ENCODE measurements around the gene NRXN2. TPM values are rescaled to one million over a fixed set of nuclear protein-coding genes. Genes with fewer than 3 reads are reported as not detected.

Gene NRXN2
- total and polyA plus RNA-seq, 2 of the 13 experiments (the other 11 are each of a cell fraction or from before 2014, with no cell fraction given), result not detected

GRCh38 chr11:64629103-64629502 is 93.9 kb downstream of the NRXN2 start:
- Histone ChIP-seq H3K4me3 (replicated peaks in 1 of 3; ENCODE audit: insufficient read depth in 1 of 3, low read depth in 2 of 3, low read length in 3 of 3) (no peak overlapping the region), H4K20me1 (ENCODE audit: insufficient read depth, low read length) (no peaks in the 10 kb centered on the region), H3K79me2 (ENCODE audit: insufficient read depth, low read length) (no peaks in the 10 kb centered on the region), H2AFZ (ENCODE audit: low read length) (no peak overlapping the region), H3K27me3 (ENCODE audit: control insufficient read depth in 1 of 2, insufficient read depth in 2 of 2, low read length in 2 of 2) (peaks cover 11 to 56% of the 10 kb centered on the region in 2 experiments), H3K9me3 (ENCODE audit: low read length) (no peaks in the 10 kb centered on the region), H3K9ac (ENCODE audit: insufficient read depth, low read depth, low read length) (no peak overlapping the region), H3K4me2 (ENCODE audit: low read depth, low read length) (no peak overlapping the region), H3K4me1 (ENCODE audit: insufficient read depth, low read length) (0 out of 2 replicates have a peak, but pooled peaks cover 4% of the 10 kb centered on the region), H3K36me3 (replicated peaks in 1 of 2; ENCODE audit: control insufficient read depth in 1 of 2, insufficient read depth in 2 of 2, low read length in 2 of 2) (no peaks in the 10 kb centered on the region), H3K27ac (ENCODE audit: extremely low read length, insufficient read depth, low read length) (no peak overlapping the region)
- ChIA-PET POLR2A (no interaction called here), CTCF (ENCODE audit: low intra/inter-chr PET ratio, low total read pairs) (no interaction called here)
- in situ Hi-C loops (cut with HindIII; ENCODE audit: extremely low pct_ligation_motif_present, low pct_unique_long_range_greater_than_20kb) (no loop called here), intact Hi-C loops (cut with micrococcal nuclease; ENCODE audit: unreplicated experiment) (no loop called here)
- DNase-seq (ENCODE audit: low spot score) (no peak), FAIRE-seq (no peak), ATAC-seq (no peak)
- WGBS (ENCODE audit: low lambda C conversion rate), result 9% methylated on average over 5 of the region's 6 CpGs
- no TSS peak for BruUV-seq (replicated peaks)
- TF ChIP-seq HNRNPUL1 (IDR thresholded peaks at IDR 0.05; ENCODE audit: low read depth, low read length) (no peak), TARDBP (CRISPR knock-in tag; IDR thresholded peaks at IDR 0.05) (no peak), ZNF264 (CRISPR knock-in tag; IDR thresholded peaks at IDR 0.05) (no peak), HIVEP1 (CRISPR knock-in tag; IDR thresholded peaks at IDR 0.05) (no peak), HOXD1 (CRISPR knock-in tag; IDR thresholded peaks at IDR 0.05) (no peak), CBFB (CRISPR knock-in tag; IDR thresholded peaks at IDR 0.05) (no peak), ZNF33A (CRISPR knock-in tag; IDR thresholded peaks at IDR 0.05; ENCODE audit: borderline replicate concordance) (no peak), ZNF362 (CRISPR knock-in tag; IDR thresholded peaks at IDR 0.05; ENCODE audit: borderline replicate concordance) (no peak), NFAT5 (CRISPR knock-in tag; IDR thresholded peaks at IDR 0.05) (no peak), ZUFSP (CRISPR knock-in tag; IDR thresholded peaks at IDR 0.05; ENCODE audit: borderline replicate concordance) (no peak), ZBTB21 (CRISPR knock-in tag; IDR thresholded peaks at IDR 0.05) (no peak), TERF1 (CRISPR knock-in tag; IDR thresholded peaks at IDR 0.05) (no peak), ZMYM4 (CRISPR knock-in tag; IDR thresholded peaks at IDR 0.05) (no peak), AGO2 (optimal IDR thresholded peaks at IDR 0.05; ENCODE audit: low read depth, low read length) (no peak), RARG (CRISPR knock-in tag; IDR thresholded peaks at IDR 0.05; ENCODE audit: low read depth) (no peak), ELF4 (CRISPR knock-in tag; IDR thresholded peaks at IDR 0.05; ENCODE audit: borderline replicate concordance) (no peak)
